Measurements from ENCODE around the gene CHRD.

DNA sequence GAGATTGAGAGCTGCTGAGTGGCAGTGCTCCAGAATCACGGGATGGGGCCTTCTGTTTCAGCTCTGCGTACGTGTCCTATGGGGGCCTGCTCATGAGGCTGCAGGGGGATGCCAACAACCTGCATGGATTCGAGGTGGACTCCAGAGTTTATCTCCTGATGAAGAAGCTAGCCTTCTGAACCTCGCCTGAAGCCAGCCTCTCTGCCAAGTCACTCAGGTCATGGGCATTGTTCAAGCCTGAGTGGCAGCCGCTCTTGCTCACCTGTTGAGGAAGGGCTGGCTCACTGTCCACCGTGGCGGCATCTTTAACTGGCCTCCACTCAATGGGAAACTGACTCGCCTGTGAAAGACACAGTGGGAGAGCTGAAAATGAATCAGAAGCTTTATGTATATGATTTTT lies 11.7 kb upstream of the CHRD start:
- no peak for TF ChIP-seq CTCF (conservative IDR thresholded peaks at IDR 0.05)
- no peak for TF ChIP-seq ZFX (IDR thresholded peaks at IDR 0.05)
